Measurements from ENCODE around the gene MAGT1. TPM values are rescaled to one million over a fixed set of nuclear protein-coding genes. Genes with fewer than 3 reads are reported as not detected.
"Not testable (repeated sequence)": the region's sequence is repeated elsewhere in the genome, so short reads cannot be mapped to it uniquely, and the experiment has no call there.

The MAGT1 gene
- total RNA-seq, 1 donor from 2014 or later, result 115 TPM

- not testable (repeated sequence) for DNase-seq (ENCODE audit: low read depth)
These were observed 63.7 kb downstream of the MAGT1 start for GRCh38 chrX:77831544-77831943.

GRCh38 chrX:77821989-77822388 lies 73.2 kb downstream of the MAGT1 start:
- not testable (repeated sequence) for DNase-seq (ENCODE audit: low read depth)

GRCh38 chrX:77820091-77820727 lies 75.0 kb downstream of the MAGT1 start:
- DNase-seq (ENCODE audit: low read depth), result no peak

GRCh38 chrX:77814210-77814609 lies 81.0 kb downstream of the MAGT1 start:
- no peak for DNase-seq (ENCODE audit: low read depth)

GRCh38 chrX:77802201-77802600 lies 93.0 kb downstream of the MAGT1 start:
- no peak for DNase-seq (ENCODE audit: low read depth)

GRCh38 chrX:77795124-77795523 lies 100.1 kb downstream of the MAGT1 start:
- DNase-seq (ENCODE audit: low read depth), result no peak

- no peak for DNase-seq (ENCODE audit: low read depth)
These were observed 101.3 kb downstream of the MAGT1 start for GRCh38 chrX:77793946-77794345.

GRCh38 chrX:77788050-77788449 lies 107.2 kb downstream of the MAGT1 start:
- peak; percentile 46 for DNase-seq (ENCODE audit: low read depth)

GRCh38 chrX:77786365-77786680 lies 108.9 kb downstream of the MAGT1 start:
- DNase-seq (ENCODE audit: low read depth), result no peak

- peak; percentile 71 for DNase-seq (ENCODE audit: low read depth)
These were observed 109.5 kb downstream of the MAGT1 start, which contains the start of gene ATRX for GRCh38 chrX:77785486-77786364. ATRX (minus strand) TSS chrX:77786216; CDS start chrX:77786001, 215 bp downstream.

GRCh38 chrX:77779695-77780094 lies 115.5 kb downstream of the MAGT1 start:
- DNase-seq (ENCODE audit: low read depth), result no peak

GRCh38 chrX:77776659-77777058 lies 118.6 kb downstream of the MAGT1 start:
- no peak for DNase-seq (ENCODE audit: low read depth)

Other genes starting within 250 kb of the MAGT1 start
- 66.2 and 187 TPM in 2 replicates for gene ATRX, start 109.2 kb downstream of the MAGT1 start, total RNA-seq
- 694 and 695 TPM in 2 replicates for gene COX7B, start 4.0 kb upstream of the MAGT1 start, total RNA-seq
- gene ATP7A, start 15.3 kb upstream of the MAGT1 start, total RNA-seq, result 6.6 and 14.1 TPM in 2 replicates
- gene PGAM4, start 74.2 kb upstream of the MAGT1 start, total RNA-seq, result not detected in 2 replicates
- 574 and 1,177 TPM in 2 replicates for gene PGK1, start 208.8 kb upstream of the MAGT1 start, total RNA-seq
- 13.2 and 15.5 TPM in 2 replicates for gene TAF9B, start 244.2 kb upstream of the MAGT1 start, total RNA-seq

Data from renal cortical epithelial cell (primary cell).